ENCODE data around the gene LYPD5.

The LYPD5 gene, protein sequence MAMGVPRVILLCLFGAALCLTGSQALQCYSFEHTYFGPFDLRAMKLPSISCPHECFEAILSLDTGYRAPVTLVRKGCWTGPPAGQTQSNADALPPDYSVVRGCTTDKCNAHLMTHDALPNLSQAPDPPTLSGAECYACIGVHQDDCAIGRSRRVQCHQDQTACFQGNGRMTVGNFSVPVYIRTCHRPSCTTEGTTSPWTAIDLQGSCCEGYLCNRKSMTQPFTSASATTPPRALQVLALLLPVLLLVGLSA

DNA sequence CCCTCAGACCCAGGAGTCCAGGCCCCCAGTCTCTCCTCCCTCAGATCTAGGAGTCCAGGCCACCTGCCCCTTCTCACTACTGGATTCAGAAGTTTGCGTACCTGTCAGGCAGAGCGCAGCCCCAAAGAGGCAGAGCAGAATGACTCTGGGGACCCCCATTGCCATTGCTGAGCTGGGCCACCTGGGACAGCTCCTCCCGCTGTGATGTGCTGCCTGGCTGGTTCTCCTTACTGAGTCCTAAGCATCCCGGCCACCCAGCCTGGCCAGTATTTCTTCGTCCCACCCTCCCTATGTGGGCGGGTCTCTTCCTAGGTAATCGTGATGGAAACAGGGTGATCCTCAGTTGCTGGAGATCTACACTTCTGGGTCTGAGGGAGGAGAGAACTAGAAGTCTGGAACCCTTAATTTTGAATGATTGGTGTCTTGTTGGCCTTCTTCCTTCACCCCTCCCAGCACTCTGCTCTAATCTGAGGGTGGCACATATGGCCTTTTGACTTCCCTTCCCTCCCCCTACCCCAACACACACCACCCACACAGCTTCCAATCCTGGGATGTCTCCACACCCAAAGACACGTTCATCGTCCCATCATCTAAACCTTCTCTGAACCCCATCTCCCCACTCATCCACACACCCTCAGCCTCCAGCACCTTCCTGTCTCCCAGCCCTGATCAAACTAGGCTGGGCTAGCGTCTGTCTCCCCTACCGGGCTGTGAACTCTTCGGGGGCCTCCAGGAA is at the start of gene LYPD5:
Gene LYPD5, minus strand, starts transcription at position 232 of the 736 bp plus-strand sequence. Its CDS starts 67 bp downstream, at position 165.
- H3K27ac ChIP-seq, result peak within 1 kb of the TSS; percentile 27; the same call in 1 of the 2 replicates
- ChIA-PET POLR2A (ENCODE audit: low non-redundant PET) (no interaction called here), CTCF (no interaction called here)
- TF ChIP-seq, protein P1, sequence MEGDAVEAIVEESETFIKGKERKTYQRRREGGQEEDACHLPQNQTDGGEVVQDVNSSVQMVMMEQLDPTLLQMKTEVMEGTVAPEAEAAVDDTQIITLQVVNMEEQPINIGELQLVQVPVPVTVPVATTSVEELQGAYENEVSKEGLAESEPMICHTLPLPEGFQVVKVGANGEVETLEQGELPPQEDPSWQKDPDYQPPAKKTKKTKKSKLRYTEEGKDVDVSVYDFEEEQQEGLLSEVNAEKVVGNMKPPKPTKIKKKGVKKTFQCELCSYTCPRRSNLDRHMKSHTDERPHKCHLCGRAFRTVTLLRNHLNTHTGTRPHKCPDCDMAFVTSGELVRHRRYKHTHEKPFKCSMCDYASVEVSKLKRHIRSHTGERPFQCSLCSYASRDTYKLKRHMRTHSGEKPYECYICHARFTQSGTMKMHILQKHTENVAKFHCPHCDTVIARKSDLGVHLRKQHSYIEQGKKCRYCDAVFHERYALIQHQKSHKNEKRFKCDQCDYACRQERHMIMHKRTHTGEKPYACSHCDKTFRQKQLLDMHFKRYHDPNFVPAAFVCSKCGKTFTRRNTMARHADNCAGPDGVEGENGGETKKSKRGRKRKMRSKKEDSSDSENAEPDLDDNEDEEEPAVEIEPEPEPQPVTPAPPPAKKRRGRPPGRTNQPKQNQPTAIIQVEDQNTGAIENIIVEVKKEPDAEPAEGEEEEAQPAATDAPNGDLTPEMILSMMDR (conservative IDR thresholded peaks at IDR 0.05; ENCODE audit: low read depth), result no peak
- DNase-seq (ENCODE audit: low spot score), result no peak

- no peak for DNase-seq (ENCODE audit: low spot score)
- CTCF ChIA-PET, result no interaction called here
- POLR2A ChIA-PET (ENCODE audit: low non-redundant PET), result no interaction called here
- H3K27ac ChIP-seq, result no peak overlapping the region
- TF ChIP-seq, protein P1 (conservative IDR thresholded peaks at IDR 0.05; ENCODE audit: low read depth), result no peak
Observed at GRCh38 chr19:43848821-43849220, 46.6 kb upstream of the LYPD5 start.

DNA sequence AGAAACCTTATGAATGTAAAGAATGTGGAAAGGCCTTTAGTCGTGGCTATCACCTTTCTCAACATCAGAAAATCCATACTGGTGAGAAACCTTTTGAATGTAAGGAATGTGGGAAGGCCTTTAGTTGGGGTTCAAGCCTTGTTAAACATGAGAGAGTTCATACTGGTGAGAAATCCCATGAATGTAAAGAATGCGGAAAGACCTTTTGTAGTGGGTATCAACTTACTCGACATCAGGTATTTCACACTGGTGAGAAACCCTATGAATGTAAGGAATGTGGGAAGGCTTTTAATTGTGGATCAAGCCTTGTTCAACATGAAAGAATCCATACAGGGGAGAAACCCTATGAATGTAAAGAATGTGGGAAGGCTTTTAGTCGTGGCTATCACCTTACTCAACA is 45.6 kb upstream of the LYPD5 start:
- ChIA-PET CTCF (interaction anchor here (0.7 kb wide), 1 partner anchor 31 kb away, joined by 4 read pairs; no protein-coding TSS in a partner anchor), POLR2A (ENCODE audit: low non-redundant PET) (no interaction called here)
- no peak overlapping the region for H3K27ac ChIP-seq
- TF ChIP-seq, protein P1 (conservative IDR thresholded peaks at IDR 0.05; ENCODE audit: low read depth), result no peak
- DNase-seq (ENCODE audit: low spot score), result no peak

DNA sequence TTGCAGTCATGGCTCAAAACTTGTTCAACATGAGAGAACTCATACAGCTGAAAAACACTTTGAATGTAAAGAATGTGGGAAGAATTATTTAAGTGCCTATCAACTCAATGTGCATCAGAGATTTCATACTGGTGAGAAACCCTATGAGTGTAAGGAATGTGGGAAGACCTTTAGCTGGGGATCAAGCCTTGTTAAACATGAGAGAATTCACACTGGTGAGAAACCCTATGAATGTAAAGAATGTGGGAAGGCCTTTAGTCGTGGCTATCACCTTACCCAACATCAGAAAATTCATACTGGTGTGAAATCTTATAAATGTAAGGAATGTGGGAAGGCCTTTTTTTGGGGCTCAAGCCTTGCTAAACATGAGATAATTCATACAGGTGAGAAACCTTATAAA is 45.0 kb upstream of the LYPD5 start:
- H3K27ac ChIP-seq, result no peak overlapping the region
- DNase-seq (ENCODE audit: low spot score), result no peak
- ChIA-PET POLR2A (ENCODE audit: low non-redundant PET) (no interaction called here), CTCF (interaction anchor here (0.6 kb wide), 1 partner anchor 757 kb away, joined by 3 read pairs; no protein-coding TSS in a partner anchor)
- TF ChIP-seq, protein P1 (conservative IDR thresholded peaks at IDR 0.05; ENCODE audit: low read depth), result no peak

DNA sequence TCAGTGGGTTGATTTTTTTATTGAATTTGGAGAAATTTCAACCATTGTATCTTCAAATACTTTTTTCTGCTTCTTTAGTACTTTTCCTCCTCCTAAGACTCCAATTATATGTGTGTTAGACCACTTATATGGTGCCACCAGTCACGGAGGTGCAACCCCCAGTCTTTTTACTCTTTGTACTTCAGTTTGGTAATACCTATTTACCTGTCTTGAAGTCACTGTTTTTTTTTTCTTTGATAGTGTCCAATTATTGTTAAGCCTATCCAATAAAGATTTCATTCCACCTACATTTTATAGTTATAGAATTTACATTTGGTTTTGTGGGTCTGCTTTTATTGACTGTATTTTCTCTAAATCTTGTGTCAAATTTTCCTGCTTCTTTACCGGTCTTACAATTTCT is 39.8 kb upstream of the LYPD5 start:
- ChIA-PET CTCF (no interaction called here), POLR2A (ENCODE audit: low non-redundant PET) (no interaction called here)
- TF ChIP-seq, protein P1 (conservative IDR thresholded peaks at IDR 0.05; ENCODE audit: low read depth), result no peak
- H3K27ac ChIP-seq, result no peak overlapping the region
- no peak for DNase-seq (ENCODE audit: low spot score)

DNA sequence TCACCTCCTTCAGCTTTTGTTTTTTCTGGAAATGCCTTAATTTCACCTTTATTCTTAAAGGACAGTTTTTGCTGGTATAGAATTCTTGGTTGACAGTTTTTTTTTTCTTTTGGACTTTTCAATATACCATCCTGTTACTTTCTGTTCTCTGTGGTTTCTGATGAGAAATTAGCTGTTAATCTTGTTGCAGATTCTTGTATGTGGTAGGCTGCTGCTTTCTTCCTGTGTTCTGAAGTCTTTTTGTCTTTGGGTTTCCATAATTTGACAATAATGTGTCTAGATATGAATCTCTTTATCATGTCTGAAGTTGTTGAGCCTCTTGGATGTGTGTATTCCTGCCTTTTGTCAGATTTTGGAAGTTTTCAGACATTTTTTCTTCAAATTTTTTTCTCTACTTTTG is 36.9 kb upstream of the LYPD5 start:
- CTCF ChIA-PET, result interaction anchor here (0.6 kb wide), 1 partner anchor 146 kb away, joined by 3 read pairs; no protein-coding TSS in a partner anchor
- no peak for DNase-seq (ENCODE audit: low spot score)
- H3K27ac ChIP-seq, result no peak overlapping the region
- TF ChIP-seq, protein P1 (conservative IDR thresholded peaks at IDR 0.05; ENCODE audit: low read depth), result no peak
- POLR2A ChIA-PET (ENCODE audit: low non-redundant PET), result no interaction called here

Data from RWPE1 (cell line).